ENCODE results near the gene SLC43A1. TPM values are rescaled to one million over a fixed set of nuclear protein-coding genes. Genes with fewer than 3 reads are reported as not detected.

Gene SLC43A1
- total RNA-seq, 1 experiment from 2014 or later = 27.1 TPM

DNA sequence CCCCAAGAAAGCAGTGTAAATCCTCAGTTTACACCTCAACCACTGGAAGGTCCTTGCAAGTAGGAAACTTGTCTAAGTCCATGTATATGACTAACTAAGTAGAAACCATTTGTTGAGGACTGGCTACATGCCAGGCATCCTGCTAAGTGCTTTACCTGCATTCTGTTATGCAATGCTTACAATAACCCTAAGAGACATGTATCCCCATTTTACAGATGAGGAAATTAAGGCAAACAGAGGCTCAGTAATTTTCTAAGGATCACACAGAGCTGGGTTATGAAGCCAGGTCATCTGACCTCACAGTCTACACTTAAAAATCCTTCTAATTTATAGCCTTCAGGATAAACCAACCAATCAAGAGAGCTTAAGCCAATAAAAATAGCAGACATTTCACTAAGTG is 13.5 kb upstream of the SLC43A1 start:
- H3K36me3 Mint-ChIP-seq = peaks cover 13% of the 10 kb centered on the region
- ChIA-PET CTCF (interaction anchor here (0.6 to 6.8 kb wide), 2 partner anchors 37 to 179 kb away, joined by 4 to 260 read pairs; no protein-coding TSS in a partner anchor), POLR2A (no interaction called here)
- no peak overlapping the region for H3K27ac Mint-ChIP-seq
- ATAC-seq = no peak
- H3K27me3 Mint-ChIP-seq (ENCODE audit: low read depth) = peaks cover 7% of the 10 kb centered on the region
- no peak for DNase-seq (ENCODE audit: low spot score)
- H3K9me3 Mint-ChIP-seq = peaks cover 3% of the 10 kb centered on the region; the same call in 1 of the 2 replicates
- peaks cover 18% of the 10 kb centered on the region for H3K4me1 Mint-ChIP-seq
- peak overlapping the region; percentile 96 for H3K4me3 Mint-ChIP-seq
- TF ChIP-seq, protein P1, sequence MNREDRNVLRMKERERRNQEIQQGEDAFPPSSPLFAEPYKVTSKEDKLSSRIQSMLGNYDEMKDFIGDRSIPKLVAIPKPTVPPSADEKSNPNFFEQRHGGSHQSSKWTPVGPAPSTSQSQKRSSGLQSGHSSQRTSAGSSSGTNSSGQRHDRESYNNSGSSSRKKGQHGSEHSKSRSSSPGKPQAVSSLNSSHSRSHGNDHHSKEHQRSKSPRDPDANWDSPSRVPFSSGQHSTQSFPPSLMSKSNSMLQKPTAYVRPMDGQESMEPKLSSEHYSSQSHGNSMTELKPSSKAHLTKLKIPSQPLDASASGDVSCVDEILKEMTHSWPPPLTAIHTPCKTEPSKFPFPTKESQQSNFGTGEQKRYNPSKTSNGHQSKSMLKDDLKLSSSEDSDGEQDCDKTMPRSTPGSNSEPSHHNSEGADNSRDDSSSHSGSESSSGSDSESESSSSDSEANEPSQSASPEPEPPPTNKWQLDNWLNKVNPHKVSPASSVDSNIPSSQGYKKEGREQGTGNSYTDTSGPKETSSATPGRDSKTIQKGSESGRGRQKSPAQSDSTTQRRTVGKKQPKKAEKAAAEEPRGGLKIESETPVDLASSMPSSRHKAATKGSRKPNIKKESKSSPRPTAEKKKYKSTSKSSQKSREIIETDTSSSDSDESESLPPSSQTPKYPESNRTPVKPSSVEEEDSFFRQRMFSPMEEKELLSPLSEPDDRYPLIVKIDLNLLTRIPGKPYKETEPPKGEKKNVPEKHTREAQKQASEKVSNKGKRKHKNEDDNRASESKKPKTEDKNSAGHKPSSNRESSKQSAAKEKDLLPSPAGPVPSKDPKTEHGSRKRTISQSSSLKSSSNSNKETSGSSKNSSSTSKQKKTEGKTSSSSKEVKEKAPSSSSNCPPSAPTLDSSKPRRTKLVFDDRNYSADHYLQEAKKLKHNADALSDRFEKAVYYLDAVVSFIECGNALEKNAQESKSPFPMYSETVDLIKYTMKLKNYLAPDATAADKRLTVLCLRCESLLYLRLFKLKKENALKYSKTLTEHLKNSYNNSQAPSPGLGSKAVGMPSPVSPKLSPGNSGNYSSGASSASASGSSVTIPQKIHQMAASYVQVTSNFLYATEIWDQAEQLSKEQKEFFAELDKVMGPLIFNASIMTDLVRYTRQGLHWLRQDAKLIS (CRISPR knock-in tag; IDR thresholded peaks at IDR 0.05; ENCODE audit: borderline replicate concordance) = no peak
- no peak for TF ChIP-seq FOXK1 (CRISPR knock-in tag; IDR thresholded peaks at IDR 0.05)
- no peak for TF ChIP-seq ZNF423 (CRISPR knock-in tag; IDR thresholded peaks at IDR 0.05)
- TF ChIP-seq, protein P2, sequence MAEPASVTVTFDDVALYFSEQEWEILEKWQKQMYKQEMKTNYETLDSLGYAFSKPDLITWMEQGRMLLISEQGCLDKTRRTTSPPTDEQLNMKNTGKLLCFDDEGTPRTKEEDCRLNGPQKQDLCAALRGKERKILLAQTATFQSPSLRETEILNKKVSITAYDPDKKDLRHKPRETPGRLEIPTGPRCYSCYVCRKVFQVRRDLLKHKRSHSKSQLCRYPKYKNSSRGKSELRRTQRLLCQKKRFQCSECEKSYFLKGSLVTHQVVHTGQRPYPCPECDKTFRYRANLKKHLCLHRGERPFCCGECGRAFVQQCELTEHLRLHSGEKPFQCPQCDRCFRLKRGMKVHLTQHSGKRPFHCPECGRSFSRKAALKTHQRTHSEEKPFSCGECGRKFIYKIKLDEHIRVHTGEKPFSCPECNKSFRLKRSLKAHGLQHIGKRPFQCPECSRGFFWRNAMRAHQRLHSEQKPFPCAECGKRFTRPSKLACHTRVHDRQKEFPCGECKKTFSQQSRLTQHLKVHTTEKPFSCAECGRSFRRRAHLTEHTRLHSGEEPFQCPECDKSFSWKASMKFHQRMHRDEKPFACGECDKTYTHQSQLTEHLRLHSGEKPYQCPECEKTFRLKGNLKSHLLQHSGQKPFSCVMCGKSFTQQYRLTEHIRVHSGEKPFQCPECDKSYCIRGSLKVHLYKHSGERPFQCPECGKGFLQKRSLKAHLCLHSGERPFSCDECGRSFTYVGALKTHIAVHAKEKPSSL (CRISPR knock-in tag; conservative IDR thresholded peaks at IDR 0.05) = no peak
- no peak for TF ChIP-seq SMAD3 (CRISPR knock-in tag; IDR thresholded peaks at IDR 0.05; ENCODE audit: borderline replicate concordance)
- TF ChIP-seq, protein P3, sequence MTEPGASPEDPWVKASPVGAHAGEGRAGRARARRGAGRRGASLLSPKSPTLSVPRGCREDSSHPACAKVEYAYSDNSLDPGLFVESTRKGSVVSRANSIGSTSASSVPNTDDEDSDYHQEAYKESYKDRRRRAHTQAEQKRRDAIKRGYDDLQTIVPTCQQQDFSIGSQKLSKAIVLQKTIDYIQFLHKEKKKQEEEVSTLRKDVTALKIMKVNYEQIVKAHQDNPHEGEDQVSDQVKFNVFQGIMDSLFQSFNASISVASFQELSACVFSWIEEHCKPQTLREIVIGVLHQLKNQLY (CRISPR knock-in tag; IDR thresholded peaks at IDR 0.05) = no peak
- no peak for TF ChIP-seq MXD4 (CRISPR knock-in tag; IDR thresholded peaks at IDR 0.05; ENCODE audit: borderline replicate concordance)
- no peak for TF ChIP-seq KAT7 (CRISPR knock-in tag; IDR thresholded peaks at IDR 0.05; ENCODE audit: borderline replicate concordance)
- TF ChIP-seq, protein P4, sequence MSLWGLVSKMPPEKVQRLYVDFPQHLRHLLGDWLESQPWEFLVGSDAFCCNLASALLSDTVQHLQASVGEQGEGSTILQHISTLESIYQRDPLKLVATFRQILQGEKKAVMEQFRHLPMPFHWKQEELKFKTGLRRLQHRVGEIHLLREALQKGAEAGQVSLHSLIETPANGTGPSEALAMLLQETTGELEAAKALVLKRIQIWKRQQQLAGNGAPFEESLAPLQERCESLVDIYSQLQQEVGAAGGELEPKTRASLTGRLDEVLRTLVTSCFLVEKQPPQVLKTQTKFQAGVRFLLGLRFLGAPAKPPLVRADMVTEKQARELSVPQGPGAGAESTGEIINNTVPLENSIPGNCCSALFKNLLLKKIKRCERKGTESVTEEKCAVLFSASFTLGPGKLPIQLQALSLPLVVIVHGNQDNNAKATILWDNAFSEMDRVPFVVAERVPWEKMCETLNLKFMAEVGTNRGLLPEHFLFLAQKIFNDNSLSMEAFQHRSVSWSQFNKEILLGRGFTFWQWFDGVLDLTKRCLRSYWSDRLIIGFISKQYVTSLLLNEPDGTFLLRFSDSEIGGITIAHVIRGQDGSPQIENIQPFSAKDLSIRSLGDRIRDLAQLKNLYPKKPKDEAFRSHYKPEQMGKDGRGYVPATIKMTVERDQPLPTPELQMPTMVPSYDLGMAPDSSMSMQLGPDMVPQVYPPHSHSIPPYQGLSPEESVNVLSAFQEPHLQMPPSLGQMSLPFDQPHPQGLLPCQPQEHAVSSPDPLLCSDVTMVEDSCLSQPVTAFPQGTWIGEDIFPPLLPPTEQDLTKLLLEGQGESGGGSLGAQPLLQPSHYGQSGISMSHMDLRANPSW (CRISPR knock-in tag; conservative IDR thresholded peaks at IDR 0.05; ENCODE audit: low read depth) = no peak
- TF ChIP-seq ZNF671 (CRISPR knock-in tag; IDR thresholded peaks at IDR 0.05) = no peak

DNA sequence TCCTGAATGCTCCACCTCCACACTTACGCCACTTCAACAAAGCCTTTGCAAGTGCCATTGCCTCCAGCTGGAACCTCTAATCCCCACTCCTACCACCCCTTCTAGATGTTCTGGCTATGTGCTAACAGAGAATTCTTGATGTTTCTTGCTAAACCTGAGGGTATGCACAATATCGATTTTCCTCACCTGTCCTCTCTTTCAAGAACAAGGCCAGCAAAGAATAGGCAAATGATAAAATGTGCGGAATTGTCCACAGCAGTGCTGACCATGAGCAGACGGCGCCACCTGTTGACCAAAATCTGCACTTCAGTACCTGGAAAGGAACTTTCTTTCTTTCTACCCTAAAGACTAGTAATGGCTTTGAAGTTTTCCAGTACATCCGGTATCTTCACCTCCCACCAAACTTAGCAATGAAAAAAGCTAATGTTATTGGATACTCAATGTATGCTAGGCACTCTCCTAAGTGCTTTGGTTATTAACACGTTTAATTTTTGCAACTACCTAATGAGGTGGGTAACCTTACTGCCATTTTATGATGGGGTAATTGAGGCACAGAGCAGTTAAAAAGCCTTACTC is 11.6 kb upstream of the SLC43A1 start:
- DNase-seq (ENCODE audit: low spot score) (peak; percentile 86), ATAC-seq (peak; percentile 8)
- POLR2A ChIA-PET = interaction anchor here (0.8 to 1.7 kb wide), 3 partner anchors 34 to 119 kb away, joined by 3 to 14 read pairs (median 3); no protein-coding TSS in a partner anchor
- Mint-ChIP-seq H3K36me3 (peaks cover 13% of the 10 kb centered on the region), H3K4me3 (no peak overlapping the region), H3K9me3 (peaks cover 3% of the 10 kb centered on the region; the same call in 1 of the 2 replicates), H3K4me1 (peaks cover 25% of the 10 kb centered on the region), H3K27me3 (ENCODE audit: low read depth) (no peaks in the 10 kb centered on the region), H3K27ac (peak overlapping the region; percentile 80)
- CTCF ChIA-PET = interaction anchor here (0.6 to 6.8 kb wide), 27 partner anchors 11 to 277 kb away, joined by 3 to 260 read pairs (median 4); partner anchors contain the start of genes RTN4RL2 and SLC43A1
- TF ChIP-seq NFATC4 (CRISPR knock-in tag; IDR thresholded peaks at IDR 0.05) = 0 out of 2 replicates have a peak, but pooled peaks have one; percentile 39
- 0 out of 2 replicates have a peak, but pooled peaks have one; percentile 19 for TF ChIP-seq ZNF671 (CRISPR knock-in tag; IDR thresholded peaks at IDR 0.05)
- peak; percentile 96 for TF ChIP-seq GABPB1 (CRISPR knock-in tag; IDR thresholded peaks at IDR 0.05)
- no peak for TF ChIP-seq IRF2 (CRISPR knock-in tag; IDR thresholded peaks at IDR 0.05; ENCODE audit: borderline replicate concordance, low read depth)
- TF ChIP-seq, protein P5, sequence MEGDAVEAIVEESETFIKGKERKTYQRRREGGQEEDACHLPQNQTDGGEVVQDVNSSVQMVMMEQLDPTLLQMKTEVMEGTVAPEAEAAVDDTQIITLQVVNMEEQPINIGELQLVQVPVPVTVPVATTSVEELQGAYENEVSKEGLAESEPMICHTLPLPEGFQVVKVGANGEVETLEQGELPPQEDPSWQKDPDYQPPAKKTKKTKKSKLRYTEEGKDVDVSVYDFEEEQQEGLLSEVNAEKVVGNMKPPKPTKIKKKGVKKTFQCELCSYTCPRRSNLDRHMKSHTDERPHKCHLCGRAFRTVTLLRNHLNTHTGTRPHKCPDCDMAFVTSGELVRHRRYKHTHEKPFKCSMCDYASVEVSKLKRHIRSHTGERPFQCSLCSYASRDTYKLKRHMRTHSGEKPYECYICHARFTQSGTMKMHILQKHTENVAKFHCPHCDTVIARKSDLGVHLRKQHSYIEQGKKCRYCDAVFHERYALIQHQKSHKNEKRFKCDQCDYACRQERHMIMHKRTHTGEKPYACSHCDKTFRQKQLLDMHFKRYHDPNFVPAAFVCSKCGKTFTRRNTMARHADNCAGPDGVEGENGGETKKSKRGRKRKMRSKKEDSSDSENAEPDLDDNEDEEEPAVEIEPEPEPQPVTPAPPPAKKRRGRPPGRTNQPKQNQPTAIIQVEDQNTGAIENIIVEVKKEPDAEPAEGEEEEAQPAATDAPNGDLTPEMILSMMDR (IDR thresholded peaks at IDR 0.05) = peak; percentile 83
